ENCODE measurements around the gene TUBGCP5. TPM values are rescaled to one million over a fixed set of nuclear protein-coding genes. Genes with fewer than 3 reads are reported as not detected.
"Not testable (repeated sequence)": the region's sequence is repeated elsewhere in the genome, so short reads cannot be mapped to it uniquely, and the experiment has no call there.

TUBGCP5 gene
- total RNA-seq, 2 experiments from 2014 or later = 11.6 to 12.3 TPM

- H3K36me3 Mint-ChIP-seq (ENCODE audit: low read depth) = peaks cover 9% of the 10 kb centered on the region
- no peak overlapping the region for H3K4me3 Mint-ChIP-seq
- intact Hi-C loops (cut with micrococcal nuclease) = no loop called here
- no peak overlapping the region for H3K27ac Mint-ChIP-seq
- no peak for DNase-seq
- no peaks in the 10 kb centered on the region for H3K27me3 Mint-ChIP-seq (ENCODE audit: low read depth)
- CTCF ChIA-PET = no interaction called here
- no peaks in the 10 kb centered on the region for H3K4me1 Mint-ChIP-seq (ENCODE audit: low read depth)
- no peaks in the 10 kb centered on the region for H3K9me3 Mint-ChIP-seq
Observed at GRCh38 chr15:22988811-22989210, 50.6 kb downstream of the TUBGCP5 start.

GRCh38 chr15:22981931-22982330, 57.4 kb downstream of the TUBGCP5 start:
- H3K36me3 Mint-ChIP-seq (ENCODE audit: low read depth); H3K9me3 Mint-ChIP-seq; DNase-seq; H3K27ac Mint-ChIP-seq; H3K4me3 Mint-ChIP-seq; CTCF ChIA-PET; H3K4me1 Mint-ChIP-seq (ENCODE audit: low read depth): not testable (repeated sequence)
- peaks cover 20% of the 10 kb centered on the region for H3K27me3 Mint-ChIP-seq (ENCODE audit: low read depth)
- intact Hi-C loops (cut with micrococcal nuclease) = loop anchor here (2.0 kb wide), 1 partner anchor 57 kb away; the partner anchor contains the start of gene TUBGCP5

- H3K27me3 Mint-ChIP-seq (ENCODE audit: low read depth) = peaks cover 20% of the 10 kb centered on the region
- CTCF ChIA-PET = interaction anchor here (1.0 kb wide), 1 partner anchor 58 kb away, joined by 3 read pairs; the partner anchor contains the start of gene TUBGCP5
- H3K36me3 Mint-ChIP-seq (ENCODE audit: low read depth) = peaks cover 3% of the 10 kb centered on the region
- intact Hi-C loops (cut with micrococcal nuclease) = loop anchor here (2.0 kb wide), 1 partner anchor 58 kb away; the partner anchor contains the start of gene TUBGCP5
- peaks cover 6% of the 10 kb centered on the region for H3K4me1 Mint-ChIP-seq (ENCODE audit: low read depth)
- no peaks in the 10 kb centered on the region for H3K9me3 Mint-ChIP-seq
- no peak overlapping the region for H3K27ac Mint-ChIP-seq
- DNase-seq = no peak
- peak overlapping the region; percentile 63 for H3K4me3 Mint-ChIP-seq
Observed at GRCh38 chr15:22981051-22981840, 58.1 kb downstream of the TUBGCP5 start.

- Mint-ChIP-seq H3K4me1 (ENCODE audit: low read depth) (peaks cover 6% of the 10 kb centered on the region), H3K27me3 (ENCODE audit: low read depth) (peaks cover 20% of the 10 kb centered on the region), H3K27ac (no peak within 1 kb of the TSS), H3K36me3 (ENCODE audit: low read depth) (peaks cover 3% of the 10 kb centered on the region), H3K4me3 (peak within 1 kb of the TSS; percentile 91), H3K9me3 (no peaks in the 10 kb centered on the region)
- CTCF ChIA-PET = interaction anchor here (1.0 kb wide), 1 partner anchor 59 kb away, joined by 3 read pairs; the partner anchor contains the start of gene TUBGCP5
- DNase-seq = peak; percentile 52
- intact Hi-C loops (cut with micrococcal nuclease) = loop anchor here (2.0 kb wide), 1 partner anchor 58 kb away; the partner anchor contains the start of gene TUBGCP5
Observed at GRCh38 chr15:22980189-22981050, 58.9 kb downstream of the TUBGCP5 start, which contains the start of gene CYFIP1. TSS of gene CYFIP1 (minus strand) at chr15:22980368. CDS start at chr15:22947285, 33,083 bp downstream.

GRCh38 chr15:22979238-22980188, 59.9 kb downstream of the TUBGCP5 start:
- Mint-ChIP-seq H3K27ac (no peak overlapping the region), H3K4me1 (ENCODE audit: low read depth) (peaks cover 6% of the 10 kb centered on the region), H3K36me3 (ENCODE audit: low read depth) (peaks cover 3% of the 10 kb centered on the region), H3K4me3 (peak overlapping the region; percentile 91), H3K27me3 (ENCODE audit: low read depth) (peaks cover 20% of the 10 kb centered on the region), H3K9me3 (no peaks in the 10 kb centered on the region)
- intact Hi-C loops (cut with micrococcal nuclease) = loop anchor here (2.0 to 5.0 kb wide), 3 partner anchors 59 to 192 kb away; partner anchors contain the start of genes NIPA1, NIPA2 and TUBGCP5
- CTCF ChIA-PET = no interaction called here
- DNase-seq = peak; percentile 48

GRCh38 chr15:22978691-22979237, 60.6 kb downstream of the TUBGCP5 start:
- no peaks in the 10 kb centered on the region for H3K9me3 Mint-ChIP-seq
- peaks cover 3% of the 10 kb centered on the region for H3K36me3 Mint-ChIP-seq (ENCODE audit: low read depth)
- intact Hi-C loops (cut with micrococcal nuclease) = loop anchor here (5.0 kb wide), 2 partner anchors 141 to 191 kb away; partner anchors contain the start of genes NIPA1 and NIPA2
- H3K27ac Mint-ChIP-seq = no peak overlapping the region
- H3K4me1 Mint-ChIP-seq (ENCODE audit: low read depth) = peaks cover 6% of the 10 kb centered on the region
- CTCF ChIA-PET = no interaction called here
- DNase-seq = peak; percentile 18
- peaks cover 20% of the 10 kb centered on the region for H3K27me3 Mint-ChIP-seq (ENCODE audit: low read depth)
- H3K4me3 Mint-ChIP-seq = peak overlapping the region; percentile 91

- Mint-ChIP-seq H3K9me3 (no peaks in the 10 kb centered on the region), H3K4me1 (ENCODE audit: low read depth) (peaks cover 6% of the 10 kb centered on the region), H3K27ac (no peak overlapping the region), H3K36me3 (ENCODE audit: low read depth) (peaks cover 4% of the 10 kb centered on the region), H3K4me3 (no peak overlapping the region), H3K27me3 (ENCODE audit: low read depth) (peaks cover 20% of the 10 kb centered on the region)
- CTCF ChIA-PET = no interaction called here
- no peak for DNase-seq
- intact Hi-C loops (cut with micrococcal nuclease) = loop anchor here (5.0 kb wide), 2 partner anchors 137 to 187 kb away; partner anchors contain the start of genes NIPA1 and NIPA2
Observed at GRCh38 chr15:22974745-22975144, 64.6 kb downstream of the TUBGCP5 start.

- peaks cover 1% of the 10 kb centered on the region for H3K36me3 Mint-ChIP-seq (ENCODE audit: low read depth)
Observed at GRCh38 chr15:22973987-22974386, 65.4 kb downstream of the TUBGCP5 start.

GRCh38 chr15:22973286-22973685, 66.1 kb downstream of the TUBGCP5 start:
- intact Hi-C loops (cut with micrococcal nuclease) = no loop called here
- Mint-ChIP-seq H3K4me1 (ENCODE audit: low read depth) (no peaks in the 10 kb centered on the region), H3K9me3 (no peaks in the 10 kb centered on the region), H3K4me3 (no peak overlapping the region), H3K36me3 (ENCODE audit: low read depth) (peaks cover 4% of the 10 kb centered on the region), H3K27ac (no peak overlapping the region), H3K27me3 (ENCODE audit: low read depth) (peaks cover 9% of the 10 kb centered on the region)
- CTCF ChIA-PET = interaction anchor here (0.6 kb wide), 1 partner anchor 111 kb away, joined by 5 read pairs; no protein-coding TSS in a partner anchor
- no peak for DNase-seq

More at GRCh38 chr15:22973987-22974386, 65.4 kb downstream of the TUBGCP5 start:
- no peak for DNase-seq
- CTCF ChIA-PET = interaction anchor here (0.6 kb wide), 1 partner anchor 111 kb away, joined by 5 read pairs; no protein-coding TSS in a partner anchor
- H3K9me3 Mint-ChIP-seq = no peaks in the 10 kb centered on the region
- H3K4me3 Mint-ChIP-seq = no peak overlapping the region
- intact Hi-C loops (cut with micrococcal nuclease) = no loop called here
- H3K27ac Mint-ChIP-seq = no peak overlapping the region
- peaks cover 14% of the 10 kb centered on the region for H3K27me3 Mint-ChIP-seq (ENCODE audit: low read depth)
- H3K4me1 Mint-ChIP-seq (ENCODE audit: low read depth) = peaks cover 4% of the 10 kb centered on the region

GRCh38 chr15:22969489-22969888, 69.9 kb downstream of the TUBGCP5 start:
- Mint-ChIP-seq H3K4me3 (no peak overlapping the region), H3K36me3 (ENCODE audit: low read depth) (peaks cover 4% of the 10 kb centered on the region), H3K27ac (no peak overlapping the region), H3K4me1 (ENCODE audit: low read depth) (no peaks in the 10 kb centered on the region), H3K9me3 (no peaks in the 10 kb centered on the region), H3K27me3 (ENCODE audit: low read depth) (peaks cover 5% of the 10 kb centered on the region)
- CTCF ChIA-PET = no interaction called here
- intact Hi-C loops (cut with micrococcal nuclease) = no loop called here
- no peak for DNase-seq

GRCh38 chr15:22968366-22968765, 71.0 kb downstream of the TUBGCP5 start:
- H3K27me3 Mint-ChIP-seq (ENCODE audit: low read depth) = peaks cover 5% of the 10 kb centered on the region
- CTCF ChIA-PET = no interaction called here
- no peak overlapping the region for H3K27ac Mint-ChIP-seq
- H3K4me1 Mint-ChIP-seq (ENCODE audit: low read depth) = no peaks in the 10 kb centered on the region
- peaks cover 4% of the 10 kb centered on the region for H3K36me3 Mint-ChIP-seq (ENCODE audit: low read depth)
- no peak overlapping the region for H3K4me3 Mint-ChIP-seq
- DNase-seq = no peak
- intact Hi-C loops (cut with micrococcal nuclease) = no loop called here
- no peaks in the 10 kb centered on the region for H3K9me3 Mint-ChIP-seq

All from activated naive CD4-positive, alpha-beta T cell treated with anti-CD3 and anti-CD28 coated beads for 36 hours (primary cell).